ENCODE results near the gene SORL1.

DNA sequence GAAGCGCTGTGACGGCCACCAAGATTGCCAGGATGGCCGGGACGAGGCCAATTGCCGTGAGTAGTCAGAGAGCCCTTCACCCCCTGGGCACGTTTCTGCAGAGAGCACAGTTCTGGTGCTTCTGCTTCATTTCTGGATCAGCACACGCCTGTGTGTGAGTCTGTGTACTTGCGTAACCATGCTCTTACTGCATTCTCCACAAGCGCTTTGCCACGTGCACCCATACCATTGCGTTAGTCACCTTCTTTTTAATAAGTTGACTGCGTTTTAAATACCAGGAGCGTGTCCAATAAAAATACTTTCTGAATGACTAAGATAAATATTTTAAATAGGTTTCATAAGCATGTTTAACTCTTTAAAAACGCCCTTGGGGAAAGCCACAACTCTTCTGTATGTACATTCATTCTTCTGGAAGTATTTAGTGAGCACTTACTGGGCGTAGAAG lies 143.6 kb downstream of the SORL1 start:
- TF ChIP-seq, protein P1, sequence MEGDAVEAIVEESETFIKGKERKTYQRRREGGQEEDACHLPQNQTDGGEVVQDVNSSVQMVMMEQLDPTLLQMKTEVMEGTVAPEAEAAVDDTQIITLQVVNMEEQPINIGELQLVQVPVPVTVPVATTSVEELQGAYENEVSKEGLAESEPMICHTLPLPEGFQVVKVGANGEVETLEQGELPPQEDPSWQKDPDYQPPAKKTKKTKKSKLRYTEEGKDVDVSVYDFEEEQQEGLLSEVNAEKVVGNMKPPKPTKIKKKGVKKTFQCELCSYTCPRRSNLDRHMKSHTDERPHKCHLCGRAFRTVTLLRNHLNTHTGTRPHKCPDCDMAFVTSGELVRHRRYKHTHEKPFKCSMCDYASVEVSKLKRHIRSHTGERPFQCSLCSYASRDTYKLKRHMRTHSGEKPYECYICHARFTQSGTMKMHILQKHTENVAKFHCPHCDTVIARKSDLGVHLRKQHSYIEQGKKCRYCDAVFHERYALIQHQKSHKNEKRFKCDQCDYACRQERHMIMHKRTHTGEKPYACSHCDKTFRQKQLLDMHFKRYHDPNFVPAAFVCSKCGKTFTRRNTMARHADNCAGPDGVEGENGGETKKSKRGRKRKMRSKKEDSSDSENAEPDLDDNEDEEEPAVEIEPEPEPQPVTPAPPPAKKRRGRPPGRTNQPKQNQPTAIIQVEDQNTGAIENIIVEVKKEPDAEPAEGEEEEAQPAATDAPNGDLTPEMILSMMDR (IDR thresholded peaks at IDR 0.05): no peak
- no peak for TF ChIP-seq POLR2A (IDR thresholded peaks at IDR 0.05)

Measured in testis (tissue), 2 donors.